ENCODE results near the gene MUC22.

DNA sequence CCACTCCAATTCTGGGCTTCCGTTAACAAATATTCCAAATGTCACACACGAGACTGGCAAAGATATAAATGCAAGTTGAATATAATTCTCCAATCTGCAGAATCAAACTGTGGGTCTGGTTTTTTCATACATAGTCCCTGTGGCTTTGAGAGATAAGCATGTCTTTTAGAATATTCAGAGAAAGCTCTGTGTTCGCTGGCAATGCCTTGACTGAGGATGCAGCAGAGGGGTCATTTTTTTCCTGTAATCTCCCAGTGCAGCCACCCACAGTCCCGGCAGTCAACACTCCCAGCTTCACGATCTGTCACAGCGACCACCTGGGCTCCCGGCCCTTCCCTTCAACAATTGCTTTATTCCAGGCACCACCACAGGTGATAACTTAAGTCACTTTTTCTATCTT lies 30.5 kb downstream of the MUC22 start:
- TF ChIP-seq, protein P1, sequence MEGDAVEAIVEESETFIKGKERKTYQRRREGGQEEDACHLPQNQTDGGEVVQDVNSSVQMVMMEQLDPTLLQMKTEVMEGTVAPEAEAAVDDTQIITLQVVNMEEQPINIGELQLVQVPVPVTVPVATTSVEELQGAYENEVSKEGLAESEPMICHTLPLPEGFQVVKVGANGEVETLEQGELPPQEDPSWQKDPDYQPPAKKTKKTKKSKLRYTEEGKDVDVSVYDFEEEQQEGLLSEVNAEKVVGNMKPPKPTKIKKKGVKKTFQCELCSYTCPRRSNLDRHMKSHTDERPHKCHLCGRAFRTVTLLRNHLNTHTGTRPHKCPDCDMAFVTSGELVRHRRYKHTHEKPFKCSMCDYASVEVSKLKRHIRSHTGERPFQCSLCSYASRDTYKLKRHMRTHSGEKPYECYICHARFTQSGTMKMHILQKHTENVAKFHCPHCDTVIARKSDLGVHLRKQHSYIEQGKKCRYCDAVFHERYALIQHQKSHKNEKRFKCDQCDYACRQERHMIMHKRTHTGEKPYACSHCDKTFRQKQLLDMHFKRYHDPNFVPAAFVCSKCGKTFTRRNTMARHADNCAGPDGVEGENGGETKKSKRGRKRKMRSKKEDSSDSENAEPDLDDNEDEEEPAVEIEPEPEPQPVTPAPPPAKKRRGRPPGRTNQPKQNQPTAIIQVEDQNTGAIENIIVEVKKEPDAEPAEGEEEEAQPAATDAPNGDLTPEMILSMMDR (conservative IDR thresholded peaks at IDR 0.05; ENCODE audit: low read depth, low read length) = no peak
- no peak for TF ChIP-seq EZH2 (IDR thresholded peaks at IDR 0.05; ENCODE audit: low read length, unreplicated experiment)
